Measurements from ENCODE around the gene PLOD3.
A peak's percentile ranks its signal among the peaks of the same experiment; 100 is the strongest.

The PLOD3 gene

GRCh38 chr7:101165075-101165957 is 52.1 kb downstream of the PLOD3 start, which contains the start of gene VGF:
VGF (minus strand) TSS chr7:101165569; CDS start chr7:101164843, 726 bp downstream.
- DNase-seq: peak; percentile 92

DNA sequence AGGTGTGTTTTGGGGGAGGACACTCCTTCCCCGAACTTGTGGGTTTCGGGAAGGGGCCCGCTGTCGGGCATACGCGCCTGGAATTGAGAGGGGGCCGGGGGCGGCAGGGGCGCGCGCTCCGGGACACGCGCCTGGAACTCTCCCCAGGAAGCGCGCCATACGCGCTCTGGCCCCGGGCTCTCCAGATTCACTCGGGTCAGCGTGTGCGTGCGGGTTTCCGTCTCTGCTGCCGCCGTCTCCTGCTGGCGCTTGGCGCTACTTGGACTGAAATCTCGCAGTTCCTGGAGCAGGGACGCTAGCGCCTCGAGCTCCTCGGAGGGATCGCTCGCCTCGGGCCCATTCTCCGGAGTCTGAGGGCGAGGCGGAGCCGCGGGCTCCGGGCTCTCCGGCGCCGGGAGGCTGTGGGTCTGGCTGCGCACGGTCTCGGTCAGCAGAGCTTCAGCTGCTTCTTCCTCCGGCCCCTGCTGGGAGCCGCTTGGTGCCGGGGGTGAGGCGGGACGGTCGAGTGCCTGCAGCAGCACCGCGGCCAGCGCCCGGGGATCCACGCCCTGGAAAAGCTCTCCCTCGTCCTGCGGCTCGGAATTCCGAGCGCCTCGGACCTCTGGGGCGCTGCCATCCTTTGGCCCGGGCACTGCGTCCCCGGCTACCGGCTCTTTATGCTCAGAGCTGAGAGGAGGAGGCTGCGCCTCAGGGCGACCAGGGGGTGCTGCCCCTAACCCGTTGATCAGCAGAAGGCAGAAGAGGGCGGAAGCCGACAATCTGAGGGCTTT is 53.1 kb downstream of the PLOD3 start:
- peak; percentile 60 for DNase-seq

GRCh38 chr7:101163279-101164070 is 53.9 kb downstream of the PLOD3 start:
- no peak for DNase-seq

- peak; percentile 56 for DNase-seq
Observed at GRCh38 chr7:101162551-101163278, 54.7 kb downstream of the PLOD3 start.

GRCh38 chr7:101161692-101162471 is 55.5 kb downstream of the PLOD3 start:
- DNase-seq: no peak

DNA sequence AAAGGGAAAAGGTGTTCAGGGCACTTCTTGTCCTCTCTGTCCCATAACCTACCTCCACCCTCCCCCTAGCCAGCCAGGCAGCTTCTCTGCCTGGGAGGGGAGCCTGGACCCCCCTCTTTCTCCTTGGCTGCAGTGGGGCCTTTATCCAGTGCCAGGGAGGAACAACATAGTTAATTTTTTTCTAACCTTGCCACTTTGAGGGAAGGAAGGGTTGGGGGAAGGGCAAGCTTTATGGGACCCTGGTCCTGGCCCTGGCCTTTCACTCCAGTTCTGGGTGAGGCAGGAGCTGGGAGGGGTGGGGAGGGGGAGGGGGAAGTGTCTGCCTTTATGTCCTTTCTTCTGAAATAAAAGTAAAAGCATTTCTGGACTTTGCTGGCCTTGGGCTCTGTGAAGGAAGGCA is 56.5 kb downstream of the PLOD3 start:
- DNase-seq: no peak

DNA sequence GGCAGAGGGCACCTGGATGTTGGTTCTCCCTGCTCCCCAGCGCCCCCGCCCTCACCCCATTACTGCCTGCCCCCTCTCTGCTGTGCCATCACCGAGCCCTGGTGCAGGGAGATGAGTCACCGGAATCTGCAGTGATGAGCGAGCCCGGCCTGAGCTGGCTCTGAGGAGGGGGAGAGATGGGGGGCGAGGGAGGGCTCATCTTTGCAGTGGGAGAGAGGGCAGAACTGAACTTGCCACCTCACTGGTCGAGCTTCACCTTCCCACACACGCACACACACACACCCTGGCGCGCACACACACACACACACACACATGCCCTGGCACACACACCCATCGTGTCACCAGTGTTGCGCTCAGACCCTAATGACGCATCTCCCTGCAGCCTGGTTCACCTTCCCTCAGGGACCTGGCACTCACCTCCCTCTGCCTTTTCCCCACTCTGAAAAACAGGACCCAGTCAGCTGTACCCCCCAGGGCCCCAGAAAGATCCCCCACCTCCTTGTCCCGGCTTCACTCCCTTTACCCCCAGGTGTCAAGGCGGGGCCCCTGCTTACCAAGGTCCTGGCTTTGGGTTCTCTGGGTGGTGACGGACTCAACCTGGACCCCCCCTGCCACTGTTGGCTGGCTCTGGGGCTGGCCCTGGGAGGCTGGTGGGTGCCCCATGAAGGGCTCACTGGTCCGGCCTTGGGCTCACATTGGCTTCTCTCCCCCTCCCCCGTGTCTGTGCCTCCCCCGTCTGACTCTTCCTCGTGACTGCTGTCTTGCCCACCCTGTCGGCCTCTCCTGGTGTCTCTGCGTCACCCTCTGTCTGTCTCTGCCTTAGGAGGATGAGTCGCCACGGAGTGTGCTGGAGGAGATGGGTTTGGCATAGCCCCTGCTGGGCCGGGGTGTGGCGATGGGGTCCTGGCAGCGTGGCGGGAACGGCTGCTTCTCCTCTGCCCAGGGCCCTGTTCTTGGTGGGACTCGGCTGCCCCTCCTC is 57.4 kb downstream of the PLOD3 start:
- DNase-seq: peak; percentile 56

GRCh38 chr7:101156866-101157589 is 60.4 kb downstream of the PLOD3 start:
- no peak for DNase-seq

DNA sequence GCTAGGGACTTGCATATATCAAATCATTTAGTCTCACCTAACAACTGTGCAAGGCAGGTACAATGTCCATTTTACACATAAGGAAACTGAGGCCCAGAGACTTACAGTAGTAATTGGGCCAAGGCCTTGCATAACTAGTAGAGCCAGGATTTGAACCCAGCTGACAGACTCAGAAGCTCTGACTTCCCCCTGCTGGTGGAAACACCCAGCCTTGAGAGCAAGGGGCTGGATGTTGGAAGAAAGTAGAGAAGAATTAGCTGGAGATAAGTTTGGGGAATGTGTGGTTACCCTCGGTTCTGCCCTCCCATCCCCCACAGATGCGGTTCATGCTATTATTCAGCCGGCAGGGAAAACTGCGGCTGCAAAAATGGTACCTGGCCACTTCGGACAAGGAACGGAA is 61.1 kb downstream of the PLOD3 start:
- no peak for DNase-seq
